Rectal smooth muscle tissue (tissue), 1 donor: ENCODE measurements around the gene SLC48A1.

Source experiments
- H3K27ac ChIP-seq: one replicate; pipeline ENCODE4 v1.7.0; 2013; ENCODE audit warnings: low read depth, low read length, inconsistent platforms
- H3K27me3 ChIP-seq: one replicate; pipeline ENCODE4 v1.7.0; 2013; ENCODE audit warnings: low read length; ENCODE audit not compliant: control insufficient read depth, insufficient read depth
- H3K36me3 ChIP-seq: one replicate; pipeline ENCODE4 v1.7.0; 2013; ENCODE audit warnings: low read length; ENCODE audit not compliant: control insufficient read depth, insufficient read depth
- H3K4me1 ChIP-seq: one replicate; pipeline ENCODE4 v1.7.0; 2013; ENCODE audit warnings: low read length; ENCODE audit not compliant: control insufficient read depth, insufficient read depth
- H3K4me3 ChIP-seq: one replicate; pipeline ENCODE4 v1.7.0; 2013; ENCODE audit warnings: low read length
- H3K9ac ChIP-seq: one replicate; pipeline ENCODE4 v1.7.0; 2013; ENCODE audit warnings: low read length

SLC48A1 gene

GRCh38 chr12:47828008-47828975, 55.3 kb downstream of the SLC48A1 start:
- Histone ChIP-seq H3K27ac (peak overlapping the region; percentile 85), H3K27me3 (no peaks in the 10 kb centered on the region), H3K4me3 (no peak overlapping the region), H3K9ac (no peak overlapping the region), H3K36me3 (no peaks in the 10 kb centered on the region), H3K4me1 (peaks cover 33% of the 10 kb centered on the region)

- H3K9ac ChIP-seq = peak overlapping the region; percentile 39
- no peaks in the 10 kb centered on the region for H3K36me3 ChIP-seq
Measured at GRCh38 chr12:47828976-47829482, 56.0 kb downstream of the SLC48A1 start.

GRCh38 chr12:47829584-47829983, 56.5 kb downstream of the SLC48A1 start:
- Histone ChIP-seq H3K27ac (peak overlapping the region; percentile 94), H3K4me1 (peaks cover 30% of the 10 kb centered on the region), H3K27me3 (no peaks in the 10 kb centered on the region), H3K36me3 (no peaks in the 10 kb centered on the region), H3K4me3 (no peak overlapping the region), H3K9ac (no peak overlapping the region)

More at GRCh38 chr12:47828976-47829482, 56.0 kb downstream of the SLC48A1 start:
- Histone ChIP-seq H3K4me1 (peaks cover 33% of the 10 kb centered on the region), H3K27ac (peak overlapping the region; percentile 94), H3K27me3 (no peaks in the 10 kb centered on the region), H3K4me3 (peak overlapping the region; percentile 40)
